T follicular helper cell (primary cell): ENCODE results near the gene CASK.
"Not testable (repeated sequence)": the region's sequence is repeated elsewhere in the genome, so short reads cannot be mapped to it uniquely, and the experiment has no call there.

Experiments used
- DNase-seq: peaks from one replicate; pipeline ENCODE4 v3.0.0-alpha.2; 2020; ENCODE audit warnings: low read depth

Gene CASK

DNA sequence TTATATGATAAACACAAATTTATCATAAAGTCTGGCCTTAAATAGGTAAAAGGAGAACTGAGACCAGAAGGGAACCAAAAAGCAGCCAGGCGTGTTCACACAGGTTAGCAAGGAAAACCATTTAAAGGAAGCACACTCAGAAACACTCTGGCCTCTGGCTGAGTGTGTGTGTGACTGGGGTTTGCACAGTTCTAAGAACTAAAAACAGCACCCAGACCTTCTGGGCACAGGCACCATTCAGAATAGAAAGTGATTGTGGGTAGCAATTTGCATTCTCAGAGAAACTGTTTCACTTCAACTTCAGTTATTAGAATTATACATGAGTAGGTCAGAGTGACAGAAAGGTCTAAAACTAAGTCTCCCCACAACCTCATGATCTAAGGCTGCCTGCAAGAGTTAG, 189.4 kb downstream of the CASK start:
- no peak for DNase-seq

- no peak for DNase-seq
Measured at GRCh38 chrX:41732260-41732659, 191.1 kb downstream of the CASK start.

GRCh38 chrX:41730081-41730480, 193.3 kb downstream of the CASK start:
- no peak for DNase-seq

GRCh38 chrX:41728125-41728524, 195.2 kb downstream of the CASK start:
- no peak for DNase-seq

DNA sequence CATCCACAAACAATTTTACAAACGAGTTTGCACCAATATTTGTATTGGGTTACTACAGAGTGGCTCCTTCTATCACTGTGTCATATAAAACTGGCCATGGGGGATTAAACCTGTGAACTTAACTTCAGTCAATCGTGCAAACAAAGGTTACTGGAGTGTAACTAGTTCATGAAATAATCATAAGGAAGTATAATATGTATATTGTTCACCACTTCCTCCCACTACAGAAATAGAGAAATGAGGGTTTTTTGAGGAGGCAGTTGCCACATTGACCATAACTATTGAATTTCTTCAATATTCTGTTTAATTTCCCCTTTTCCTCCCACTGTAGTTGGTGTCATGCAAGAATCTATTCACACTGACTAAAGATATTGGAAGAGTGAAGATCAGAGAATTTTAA, 199.5 kb downstream of the CASK start, which contains the start of gene GPR82:
Gene GPR82 (plus strand): TSS at position 356 of the 400 bp plus-strand sequence. CDS start 2,846 bp downstream, outside the sequence.
- DNase-seq, result no peak

- no peak for DNase-seq
Measured at GRCh38 chrX:41722816-41723618, 200.3 kb downstream of the CASK start.

GRCh38 chrX:41722214-41722613, 201.1 kb downstream of the CASK start:
- no peak for DNase-seq

- DNase-seq, result no peak
Measured at GRCh38 chrX:41721590-41721989, 201.8 kb downstream of the CASK start.

DNA sequence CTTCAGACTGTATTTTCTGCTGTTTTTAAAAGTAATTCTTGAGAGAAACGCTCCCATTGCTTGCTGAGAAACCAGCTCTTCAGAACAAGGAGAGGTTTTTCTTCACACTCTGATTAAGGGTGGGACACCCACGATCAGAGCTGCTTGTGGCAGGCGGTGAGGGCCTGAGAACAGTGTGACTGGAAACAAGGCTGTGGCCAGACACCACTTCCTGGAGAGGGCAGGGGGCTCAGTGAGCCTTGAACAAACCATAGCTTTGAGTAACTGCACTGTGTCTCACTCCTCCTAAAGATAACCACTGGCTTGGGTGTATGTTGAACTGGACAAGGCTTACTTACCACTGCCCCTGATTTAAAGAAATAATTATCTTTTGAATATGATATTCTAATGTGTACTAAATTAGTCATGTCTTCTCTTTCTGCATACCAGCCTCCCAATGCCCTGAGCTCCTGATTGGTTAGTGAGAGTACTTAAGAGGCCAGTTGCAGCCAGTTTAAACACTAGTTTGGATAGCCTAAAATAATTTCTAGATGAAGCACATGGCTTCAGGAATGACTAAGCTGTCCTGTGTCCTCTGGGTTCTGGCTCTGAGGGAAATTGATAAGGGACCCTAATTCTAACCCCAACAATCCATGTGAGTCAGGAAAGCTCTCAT, 203.1 kb downstream of the CASK start:
- no peak for DNase-seq

GRCh38 chrX:41719610-41720009, 203.7 kb downstream of the CASK start:
- DNase-seq, result not testable (repeated sequence)

- DNase-seq, result no peak
Measured at GRCh38 chrX:41718481-41719235, 204.7 kb downstream of the CASK start.

GRCh38 chrX:41716767-41717473, 206.4 kb downstream of the CASK start:
- no peak for DNase-seq

- no peak for DNase-seq
Measured at GRCh38 chrX:41716222-41716621, 207.1 kb downstream of the CASK start.

GRCh38 chrX:41711021-41711667, 212.2 kb downstream of the CASK start:
- DNase-seq, result no peak

DNA sequence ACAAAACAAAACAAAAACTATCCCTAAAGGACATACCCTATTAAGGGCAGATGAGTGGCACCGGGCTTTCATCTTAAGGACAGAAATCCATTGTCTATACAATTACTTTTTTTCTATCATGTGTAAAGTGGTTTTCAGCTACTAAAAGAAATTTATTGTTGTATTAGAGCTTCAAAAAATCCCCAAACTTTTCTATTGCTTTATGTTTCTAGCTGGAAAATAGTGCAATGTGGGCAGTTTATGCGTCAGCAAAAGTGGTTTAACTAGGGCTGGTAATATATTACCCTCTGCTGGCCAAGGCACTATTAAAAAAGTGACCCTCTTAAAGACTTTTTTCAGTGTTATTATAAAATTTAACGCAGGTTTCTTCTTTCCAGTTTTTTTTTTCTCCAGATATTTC, 214.9 kb downstream of the CASK start:
- no peak for DNase-seq

DNA sequence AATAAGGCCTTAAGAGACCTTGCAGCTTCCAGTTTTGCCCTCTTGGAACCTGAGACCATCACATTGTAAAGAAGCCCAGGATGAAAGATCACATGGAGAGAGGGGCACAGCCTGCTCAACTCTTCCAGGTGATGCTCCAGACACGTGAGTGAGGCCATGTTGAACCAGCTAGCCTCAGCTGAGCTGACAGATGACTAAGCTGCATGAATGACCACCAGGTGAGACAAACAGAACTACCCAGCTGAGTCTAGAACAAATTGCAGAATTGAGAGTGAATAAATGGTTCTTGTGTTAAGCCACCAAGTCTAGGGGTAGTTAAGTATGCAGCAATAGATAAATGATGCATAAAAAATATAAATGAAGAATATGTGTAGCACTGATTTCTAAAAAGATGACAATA, 216.1 kb downstream of the CASK start:
- no peak for DNase-seq

GRCh38 chrX:41705680-41706374, 217.5 kb downstream of the CASK start:
- DNase-seq, result no peak

DNA sequence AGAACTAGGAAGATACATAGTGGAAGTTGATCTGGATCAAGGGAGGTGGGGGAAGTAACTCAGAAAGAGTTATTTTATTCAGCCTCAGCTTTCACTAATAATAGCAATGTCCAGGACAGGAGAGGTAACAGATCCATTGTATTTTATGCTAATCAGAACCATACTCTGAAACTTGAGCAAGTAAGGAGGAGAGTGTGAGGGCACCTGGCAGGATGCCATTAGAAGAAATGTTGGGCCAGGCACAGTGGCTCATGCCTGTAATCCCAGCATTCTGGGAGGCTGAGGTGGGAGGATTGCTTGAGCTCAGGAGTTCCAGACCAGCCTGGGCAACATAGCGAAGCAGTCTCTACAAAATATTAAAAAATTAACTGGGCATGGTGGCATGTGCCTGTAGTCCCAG, 218.3 kb downstream of the CASK start:
- no peak for DNase-seq

- DNase-seq, result no peak
Measured at GRCh38 chrX:41703574-41704029, 219.8 kb downstream of the CASK start.

DNA sequence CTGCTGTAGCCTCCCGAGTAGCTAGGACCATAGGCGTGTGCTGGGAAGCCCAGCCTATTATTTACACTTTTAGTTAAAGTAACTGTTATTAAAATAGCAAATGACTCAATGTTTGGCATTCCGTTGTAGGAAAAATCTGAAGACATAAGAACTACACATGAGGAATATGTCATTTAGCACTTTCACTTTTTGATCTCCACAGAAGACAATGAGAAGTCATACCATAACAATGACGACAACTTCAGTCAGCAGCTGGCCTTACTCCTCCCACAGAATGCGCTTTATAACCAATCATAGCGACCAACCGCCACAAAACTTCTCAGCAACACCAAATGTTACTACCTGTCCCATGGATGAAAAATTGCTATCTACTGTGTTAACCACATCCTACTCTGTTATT, 227.9 kb downstream of the CASK start:
- DNase-seq, result no peak

- DNase-seq, result no peak
Measured at GRCh38 chrX:41693024-41693423, 230.3 kb downstream of the CASK start.
